H1 (cell line): ENCODE results near the gene NEURL2. TPM values are rescaled to one million over a fixed set of nuclear protein-coding genes. Genes with fewer than 3 reads are reported as not detected.

Experiments
- CTCF ChIA-PET: fragments of 300-600 bp; sonication (Branson Sonifier 250); formaldehyde crosslinking; loops from one replicate; lab custom pipeline; 2021; ENCODE audit not compliant: partially characterized antibody; lab: Charles Lee
- POLR2A ChIA-PET: fragments of 300-600 bp; sonication (Branson Sonifier 250); formaldehyde crosslinking; loops from one replicate; lab custom pipeline; 2021; ENCODE audit warnings: inconsistent platforms; ENCODE audit not compliant: partially characterized antibody; lab: Charles Lee
- DNase-seq, 2 experiments: peaks; one replicate each; pipeline versions ENCODE4 v3.0.0 to v3.0.0-alpha.2; 2010 to 2022; ENCODE audit warnings: low spot score in 2 of 2, low read depth in 1 of 2, mixed read lengths in 1 of 2
- FAIRE-seq: peaks from 2 replicates; lab custom pipeline; 2011; peaks lifted over from hg19 to GRCh38; lab: Jason Lieb, UNC
- H2AFZ ChIP-seq: 2 replicates; pipeline ENCODE4 v1.8.1; 2012; ENCODE audit warnings: low read length, inconsistent platforms
- H2AK5ac ChIP-seq: 2 replicates; pipeline ENCODE4 v1.6.1; 2013; ENCODE audit warnings: low read depth, low read length
- H2BK120ac ChIP-seq: replicated peaks from 2 replicates; pipeline ENCODE3; 2013; ENCODE audit warnings: low read depth, low read length, inconsistent platforms
- H2BK12ac ChIP-seq: 2 replicates; pipeline ENCODE4 v1.6.1; 2013; ENCODE audit warnings: low read depth, low read length
- H2BK15ac ChIP-seq: 2 replicates; pipeline ENCODE4 v1.6.1; 2013; ENCODE audit warnings: low read length
- H2BK20ac ChIP-seq: 2 replicates; pipeline ENCODE4 v1.6.1; 2013; ENCODE audit warnings: low read length
- H2BK5ac ChIP-seq: 2 replicates; pipeline ENCODE4 v1.6.1; 2013; ENCODE audit warnings: low read depth, low read length
- H3K14ac ChIP-seq: 2 replicates; pipeline ENCODE4 v1.6.1; 2013; ENCODE audit warnings: inconsistent platforms; ENCODE audit not compliant: insufficient read length
- H3K18ac ChIP-seq: 2 replicates; pipeline ENCODE4 v1.6.1; 2013; ENCODE audit warnings: low read length; ENCODE audit errors: extremely low read depth
- H3K23ac ChIP-seq: 2 replicates; pipeline ENCODE4 v1.6.1; 2013; ENCODE audit warnings: inconsistent platforms; ENCODE audit not compliant: insufficient read length
- H3K23me2 ChIP-seq: 2 replicates; pipeline ENCODE4 v1.6.1; 2013; ENCODE audit warnings: low read depth, low read length
- H3K27ac ChIP-seq: 2 replicates; pipeline ENCODE4 v1.6.1; 2011; ENCODE audit warnings: low read depth, low read length, inconsistent platforms
- H3K27me3 ChIP-seq, 4 experiments: replicated peaks in 1 of 4; 1 replicate in 1 of 4; 2 replicates in 3 of 4; pipeline versions ENCODE4 v1.6.1 to v1.8.1; 2011 to 2013; ENCODE audit warnings: low read length in 3 of 4, mild to moderate bottlenecking in 3 of 4, inconsistent platforms in 2 of 4, mixed read lengths in 2 of 4, moderate library complexity in 1 of 4; ENCODE audit not compliant: control insufficient read depth in 3 of 4, insufficient read depth in 3 of 4; ENCODE audit errors: extremely low read depth in 1 of 4
- H3K36me3 ChIP-seq, 4 experiments: 2 replicates each; pipeline versions ENCODE4 v1.6.1 to v1.8.1; 2011 to 2013; ENCODE audit warnings: mild to moderate bottlenecking in 4 of 4, low read length in 3 of 4, moderate library complexity in 2 of 4, control low read depth in 1 of 4, inconsistent platforms in 1 of 4; ENCODE audit not compliant: insufficient read depth in 4 of 4, control insufficient read depth in 2 of 4
- H3K4ac ChIP-seq: replicated peaks from 2 replicates; pipeline ENCODE3; 2013; ENCODE audit warnings: low read length, low read depth, mixed read lengths, inconsistent platforms; ENCODE audit not compliant: insufficient read length
- H3K4me1 ChIP-seq, 4 experiments: replicated peaks in 1 of 4; 1 replicate in 1 of 4; 2 replicates in 3 of 4; pipeline versions ENCODE4 v1.6.1 to v1.8.1; 2011 to 2013; ENCODE audit warnings: low read length in 3 of 4, inconsistent platforms in 2 of 4, mixed read lengths in 1 of 4; ENCODE audit not compliant: insufficient read depth in 4 of 4, control insufficient read depth in 3 of 4
- H3K4me2 ChIP-seq, 2 experiments: 2 replicates each; pipeline versions ENCODE4 v1.6.1 to v1.8.1; 2011 to 2013; ENCODE audit warnings: low read depth in 2 of 2, low read length in 2 of 2, control low read depth in 1 of 2, inconsistent platforms in 1 of 2, mild to moderate bottlenecking in 1 of 2; ENCODE audit not compliant: insufficient read depth in 1 of 2
- H3K4me3 ChIP-seq, 4 experiments: fragments of 200-600, 300-600 bp in 1 of 4; sonication (generic), shearing (Covaris generic), sonication (Bioruptor Twin) in 1 of 4; 2 replicates each; pipeline versions ENCODE4 v1.5.1 to v1.8.1; 2011 to 2016; ENCODE audit warnings: low read length in 4 of 4, low read depth in 3 of 4, control low read depth in 2 of 4, inconsistent platforms in 2 of 4, mild to moderate bottlenecking in 2 of 4, mixed read lengths in 1 of 4, moderate library complexity in 1 of 4; ENCODE audit not compliant: insufficient read depth in 2 of 4; ENCODE audit errors: extremely low read depth in 1 of 4
- H3K56ac ChIP-seq: replicated peaks from 2 replicates; pipeline ENCODE3; 2013; ENCODE audit warnings: low read depth, mild to moderate bottlenecking, mixed read lengths, low read length, inconsistent platforms; ENCODE audit not compliant: insufficient read length
- H3K79me1 ChIP-seq: 2 replicates; pipeline ENCODE4 v1.6.1; 2013; ENCODE audit warnings: low read depth, low read length, control low read depth
- H3K79me2 ChIP-seq, 2 experiments: 2 replicates each; pipeline versions ENCODE4 v1.6.1 to v1.8.1; 2012 to 2013; ENCODE audit warnings: low read length in 2 of 2, mild to moderate bottlenecking in 2 of 2, inconsistent platforms in 1 of 2; ENCODE audit not compliant: insufficient read depth in 2 of 2, control insufficient read depth in 1 of 2
- H3K9ac ChIP-seq, 4 experiments: replicated peaks in 1 of 4; 1 replicate in 1 of 4; 2 replicates in 3 of 4; pipeline versions ENCODE4 v1.6.1 to v1.8.1; 2011 to 2013; ENCODE audit warnings: low read depth in 3 of 4, low read length in 3 of 4, control low read depth in 2 of 4, mild to moderate bottlenecking in 2 of 4, moderate library complexity in 2 of 4, inconsistent platforms in 1 of 4; ENCODE audit errors: extremely low read depth in 1 of 4
- H3K9me3 ChIP-seq, 2 experiments: 2 replicates each; pipeline versions ENCODE4 v1.6.1 to v1.8.1; 2012 to 2013; ENCODE audit warnings: mild to moderate bottlenecking in 2 of 2, moderate library complexity in 2 of 2, control low read depth in 1 of 2, inconsistent platforms in 1 of 2, low read depth in 1 of 2, low read length in 1 of 2, mixed read lengths in 1 of 2; ENCODE audit not compliant: insufficient read depth in 2 of 2
- H4K20me1 ChIP-seq, 2 experiments: replicated peaks in 1 of 2; 2 replicates each; pipeline versions ENCODE3 to v1.8.1; 2011 to 2013; ENCODE audit warnings: inconsistent platforms in 2 of 2, low read length in 2 of 2, mild to moderate bottlenecking in 1 of 2; ENCODE audit not compliant: insufficient read depth in 2 of 2, control insufficient read depth in 1 of 2
- H4K5ac ChIP-seq: 2 replicates; pipeline ENCODE4 v1.6.1; 2013; ENCODE audit warnings: low read length, low read depth, mixed read lengths, inconsistent platforms; ENCODE audit not compliant: insufficient read length
- H4K8ac ChIP-seq: 2 replicates; pipeline ENCODE4 v1.8.0; 2013; ENCODE audit warnings: mild to moderate bottlenecking, moderate library complexity, low read length, inconsistent platforms; ENCODE audit not compliant: insufficient read depth; ENCODE audit errors: extremely low read depth
- H4K91ac ChIP-seq: replicated peaks from 2 replicates; pipeline ENCODE3; 2013; ENCODE audit warnings: low read length, mixed read lengths, inconsistent platforms; ENCODE audit not compliant: insufficient read length
- BCL11A ChIP-seq, 2 experiments: IDR thresholded peaks; one replicate each; pipeline ENCODE4 v1.6.1; 2011; ENCODE audit warnings: low read depth in 2 of 2, low read length in 2 of 2, mild to moderate bottlenecking in 2 of 2
- CTCF ChIP-seq, 3 experiments: IDR thresholded peaks; 1 replicate in 2 of 3; 2 replicates in 1 of 3; pipeline versions ENCODE4 v1.5.1 to v1.6.1; 2011; ENCODE audit warnings: low read length in 3 of 3, mild to moderate bottlenecking in 3 of 3, inconsistent platforms in 2 of 3, low read depth in 1 of 3, moderate library complexity in 1 of 3; ENCODE audit not compliant: insufficient read depth in 1 of 3; ENCODE audit errors: control extremely low read depth in 1 of 3
- EP300 ChIP-seq, 2 experiments: IDR thresholded peaks; 1 replicate in 1 of 2; 2 replicates in 1 of 2; pipeline ENCODE4 v1.6.1; 2011 to 2012; ENCODE audit warnings: low read depth in 2 of 2, low read length in 2 of 2, mild to moderate bottlenecking in 2 of 2, borderline replicate concordance in 1 of 2, inconsistent platforms in 1 of 2, moderate library complexity in 1 of 2
- HDAC2 ChIP-seq, 2 experiments: fragments of 300-600 bp in 1 of 2; sonication (generic) in 1 of 2; IDR thresholded peaks; 2 replicates each; pipeline ENCODE4 v1.6.1; 2011 to 2012; ENCODE audit warnings: low read depth in 2 of 2, low read length in 2 of 2, mild to moderate bottlenecking in 2 of 2, moderate library complexity in 2 of 2, borderline replicate concordance in 1 of 2, inconsistent platforms in 1 of 2
- KDM1A ChIP-seq: fragments of 200-600, 300-600 bp; sonication (generic); IDR thresholded peaks from 2 replicates; pipeline ENCODE4 v1.7.1; 2016; ENCODE audit warnings: mild to moderate bottlenecking, low read length, borderline replicate concordance
- RXRA ChIP-seq: IDR thresholded peaks from 2 replicates; pipeline ENCODE4 v1.6.1; 2011; ENCODE audit warnings: low read depth, mild to moderate bottlenecking, low read length, moderate library complexity; ENCODE audit not compliant: insufficient read depth
- TEAD4 ChIP-seq: IDR thresholded peaks from 2 replicates; pipeline ENCODE4 v1.6.1; 2012; ENCODE audit warnings: low read depth, low read length, inconsistent platforms, mixed read lengths
- WGBS, 2 experiments: shearing (Covaris generic) in 1 of 2; methylation state at CpG; one replicate each; pipeline versions ENCODE4 v1.1.6 to v1.1.7; 2013 to 2015; ENCODE audit warnings: low lambda C conversion rate in 2 of 2, mixed read lengths in 2 of 2, inconsistent platforms in 1 of 2, low coverage in 1 of 2, missing lambda C conversion rate in 1 of 2; ENCODE audit not compliant: insufficient replicate concordance in 2 of 2, insufficient coverage in 1 of 2, insufficient read length in 1 of 2; ENCODE audit errors: extremely low coverage in 1 of 2, missing lambda C conversion rate in 1 of 2; 5-methylcytosine and 5-hydroxymethylcytosine counted together
- polyA plus RNA-seq, 7 experiments: library from polyadenylated mRNA; depleted of rRNA in 3 of 7; stranded (reverse) in 5 of 7; unstranded in 2 of 7; fragments of >200 nt in 5 of 7; fragments of 200-250 nt in 2 of 7; gene quantifications; 1 replicate in 5 of 7; 2 replicates in 1 of 7; 4 replicates in 1 of 7; pipeline versions ENCODE4 v1.2.1 to v1.2.3, GENCODE V29; 2011 to 2013; ENCODE audit warnings: missing spikeins in 2 of 7, mixed read lengths in 2 of 7
- total RNA-seq: library from RNA; stranded (reverse); fragmentation: NEBNext Ultra II Directional; extraction: Animal tissue kit (Norgen Biotek cat#: 25700); gene quantifications from 2 replicates; pipeline ENCODE4 v1.2.1, GENCODE V29; 2021

The NEURL2 gene
- total and polyA plus RNA-seq, 2 of the 8 experiments (the other 6 are each of a cell fraction or from before 2014, with no cell fraction given): 6.9 TPM

GRCh38 chr20:45857114-45857881 is 33.7 kb downstream of the NEURL2 start, which contains the start of the genes ACOT8 and ZSWIM3:
Gene ACOT8 (minus strand): TSS chr20:45857392. CDS start chr20:45857315, 77 bp downstream.
Gene ZSWIM3 (plus strand): TSS chr20:45857614. CDS start chr20:45857826, 212 bp downstream.
- Histone ChIP-seq H3K14ac (no peak within 1 kb of the TSS), H3K27me3 (no peaks in the 10 kb centered on the region), H3K9ac (peak within 1 kb of the TSS; percentile 43 to 75 (median 52); a peak in 6 of 7 replicates), H4K20me1 (no peaks in the 10 kb centered on the region), H3K23me2 (peaks cover 8% of the 10 kb centered on the region; the same call in 1 of the 2 replicates), H4K91ac (peak within 1 kb of the TSS; percentile 22), H2BK12ac (peak within 1 kb of the TSS; percentile 83; the same call in 1 of the 2 replicates), H4K5ac (peak within 1 kb of the TSS; percentile 49), H3K56ac (peak within 1 kb of the TSS; percentile 21), H2AK5ac (no peak within 1 kb of the TSS), H3K4me1 (peaks cover 10 to 16% (median 13%) of the 10 kb centered on the region in 4 experiments), H3K4me3 (peak within 1 kb of the TSS; percentile 69 to 94 (median 77)), H3K9me3 (no peaks in the 10 kb centered on the region), H2BK120ac (no peak within 1 kb of the TSS), H3K79me1 (no peaks in the 10 kb centered on the region; the same call in 1 of the 2 replicates), H3K4me2 (peak within 1 kb of the TSS; percentile 74 to 88), H3K18ac (peak within 1 kb of the TSS; percentile 78), H4K8ac (peak within 1 kb of the TSS; percentile 75), H2BK20ac (no peak within 1 kb of the TSS), H2AFZ (peak within 1 kb of the TSS; percentile 54), H3K27ac (peak within 1 kb of the TSS; percentile 49; the same call in 1 of the 2 replicates), H2BK5ac (peak within 1 kb of the TSS; percentile 89), H2BK15ac (0 out of 2 replicates have a peak within 1 kb of the TSS, but pooled peaks have one; percentile 23), H3K36me3 (peaks cover 0 to 6% (median 0%) of the 10 kb centered on the region in 4 experiments; a peak in 1 of 8 replicates), H3K4ac (no peak within 1 kb of the TSS), H3K79me2 (peaks cover 0 to 22% of the 10 kb centered on the region in 2 experiments; a peak in 2 of 4 replicates), H3K23ac (no peak within 1 kb of the TSS)
- FAIRE-seq (peak; percentile 73), DNase-seq (peak; percentile 90 to 96)
- CTCF ChIA-PET: interaction anchor here (1.0 to 1.7 kb wide), 4 partner anchors 32 to 58 kb away, joined by 3 to 4 read pairs (median 4); no protein-coding TSS in a partner anchor
- POLR2A ChIA-PET: interaction anchor here (0.5 to 9.9 kb wide), 20 partner anchors 9 to 231 kb away, joined by 3 to 178 read pairs (median 5); partner anchors contain the start of genes NEURL2, PCIF1, PLTP and SNX21
- 3% methylated on average over 36 of the region's 36 CpGs; no CpG with 5 or more reads in 1 of the 2 experiments for WGBS, 2 experiments
- TF ChIP-seq RXRA (no peak), HDAC2 (IDR thresholded peaks at IDR 0.05; ENCODE audit: borderline replicate concordance in 1 of 2, low read depth in 2 of 2, low read length in 2 of 2) (peak in 1 of 2 experiments; percentile 40; a peak in 1 of 4 replicates), EP300 (IDR thresholded peaks at IDR 0.05; ENCODE audit: borderline replicate concordance in 1 of 2, low read depth in 2 of 2, low read length in 2 of 2) (no peak), TEAD4 (no peak), KDM1A (no peak), BCL11A (IDR thresholded peaks at IDR 0.05; ENCODE audit: low read depth in 2 of 2, low read length in 2 of 2) (no peak), CTCF (IDR thresholded peaks at IDR 0.05; ENCODE audit: control extremely low read depth in 1 of 3, insufficient read depth in 1 of 3, low read depth in 1 of 3, low read length in 3 of 3) (no peak)
